GM12878 (cell line): ENCODE results near the gene TASOR2. TPM values are rescaled to one million over a fixed set of nuclear protein-coding genes. Genes with fewer than 3 reads are reported as not detected.

Source experiments
- BMI1 ChIP-seq: fragments of 450-650 bp; IDR thresholded peaks from 2 replicates; pipeline ENCODE4 v1.6.1; 2016; ENCODE audit warnings: mild to moderate bottlenecking, moderate library complexity, borderline replicate concordance
- CEBPB ChIP-seq, 2 experiments: fragments of 150-350 bp in 1 of 2; IDR thresholded peaks; 2 replicates each; pipeline ENCODE4 v1.6.1; 2012 to 2014; ENCODE audit warnings: low read depth in 2 of 2, low read length in 2 of 2, borderline replicate concordance in 1 of 2, inconsistent platforms in 1 of 2
- CHD2 ChIP-seq: IDR thresholded peaks from 2 replicates; pipeline ENCODE4 v1.6.1; 2011; ENCODE audit warnings: low read depth, low read length, improper control_type of control experiment, borderline replicate concordance
- CREM ChIP-seq: IDR thresholded peaks from 2 replicates; pipeline ENCODE4 v1.6.1; 2014; ENCODE audit warnings: antibody characterized with exemption, low read depth
- LARP7 ChIP-seq: fragments of 450-650 bp; IDR thresholded peaks from 2 replicates; pipeline ENCODE4 v1.6.1; 2017; ENCODE audit warnings: mild to moderate bottlenecking
- MEF2B ChIP-seq: fragments of 450-650 bp; IDR thresholded peaks from 2 replicates; pipeline ENCODE4 v1.6.1; 2018; ENCODE audit warnings: mild to moderate bottlenecking, moderate library complexity; ENCODE audit not compliant: partially characterized antibody, poor library complexity, severe bottlenecking
- MXI1 ChIP-seq: fragments of 150-350 bp; IDR thresholded peaks from 2 replicates; pipeline ENCODE4 v1.6.1; 2011; ENCODE audit warnings: low read depth, mild to moderate bottlenecking, inconsistent platforms, low read length, improper control_type of control experiment
- POLR2A ChIP-seq: IDR thresholded peaks from 2 replicates; pipeline ENCODE4 v1.6.1; 2011; ENCODE audit warnings: low read depth, mild to moderate bottlenecking, low read length
- RB1 ChIP-seq: fragments of 450-650 bp; formaldehyde crosslinking; IDR thresholded peaks from 2 replicates; pipeline ENCODE4 v1.6.1; 2017; ENCODE audit warnings: mild to moderate bottlenecking, borderline replicate concordance
- RBBP5 ChIP-seq: fragments of 200-600 bp; sonication (generic); conservative IDR thresholded peaks from 2 replicates; pipeline ENCODE4 v1.6.1; 2016
- RELB ChIP-seq: fragments of 450-650 bp; IDR thresholded peaks from 2 replicates; pipeline ENCODE4 v1.6.1; 2017; ENCODE audit warnings: low read depth, mild to moderate bottlenecking, moderate library complexity
- RFX5 ChIP-seq: IDR thresholded peaks from 2 replicates; pipeline ENCODE4 v1.6.1; 2011; ENCODE audit warnings: low read depth, low read length, improper control_type of control experiment
- RUNX3 ChIP-seq: IDR thresholded peaks from 2 replicates; pipeline ENCODE4 v1.6.1; 2012; ENCODE audit warnings: low read length, inconsistent platforms
- SMC3 ChIP-seq: IDR thresholded peaks from 2 replicates; pipeline ENCODE4 v1.6.1; 2011; ENCODE audit warnings: low read length, improper control_type of control experiment, borderline replicate concordance
- SREBF2 ChIP-seq: IDR thresholded peaks from 2 replicates; pipeline ENCODE4 v1.6.1; 2012; ENCODE audit warnings: mild to moderate bottlenecking, low read length
- SRF ChIP-seq, 2 experiments: IDR thresholded peaks; 2 replicates each; pipeline ENCODE4 v1.6.1; 2011; ENCODE audit warnings: low read depth in 2 of 2, low read length in 2 of 2, mild to moderate bottlenecking in 1 of 2, moderate library complexity in 1 of 2
- TAF1 ChIP-seq: IDR thresholded peaks from 2 replicates; pipeline ENCODE4 v1.6.1; 2011; ENCODE audit warnings: mild to moderate bottlenecking, low read depth, low read length, borderline replicate concordance
- TCF3 ChIP-seq: IDR thresholded peaks from 2 replicates; pipeline ENCODE4 v1.6.1; 2012; ENCODE audit warnings: low read depth, mild to moderate bottlenecking, low read length, borderline replicate concordance; ENCODE audit not compliant: insufficient read depth
- WRNIP1 ChIP-seq: IDR thresholded peaks from 2 replicates; pipeline ENCODE4 v1.6.1; 2011; ENCODE audit warnings: low read depth, low read length, improper control_type of control experiment, borderline replicate concordance
- ZNF217 ChIP-seq: fragments of 450-650 bp; IDR thresholded peaks from 2 replicates; pipeline ENCODE4 v1.6.1; 2017; ENCODE audit warnings: antibody characterized with exemption, mild to moderate bottlenecking
- ZNF687 ChIP-seq: fragments of 450-650 bp; IDR thresholded peaks from 2 replicates; pipeline ENCODE4 v1.6.1; 2017; ENCODE audit warnings: mild to moderate bottlenecking, moderate library complexity
- polyA plus RNA-seq, 11 experiments: library from polyadenylated mRNA; depleted of rRNA in 4 of 11; unstranded in 6 of 11; stranded (reverse) in 5 of 11; fragments of >200 nt; fragmentation: Nextera tagmentation in 4 of 11; fragmentation: Illumina TruSeq in 1 of 11; extraction: Ambion mirVana in 4 of 11; extraction: Trizol in 1 of 11; gene quantifications; 1 replicate in 1 of 11; 2 replicates in 10 of 11; pipeline versions ENCODE4 v1.2.1 to v1.2.3, GENCODE V29; 2011 to 2016; ENCODE audit warnings: inconsistent platforms in 2 of 11, missing spikeins in 2 of 11, low read depth in 1 of 11
- total RNA-seq, 4 experiments: library from RNA; depleted of rRNA in 3 of 4; stranded (reverse); fragments of >200 nt in 3 of 4; fragmentation: Illumina TruSeq in 1 of 4; extraction: Trizol in 1 of 4; gene quantifications; 2 replicates each; pipeline versions ENCODE4 v1.2.1 to v1.2.3, GENCODE V29; 2013 to 2021
- TF ChIP-seq, protein P1 (sequence below): IDR thresholded peaks from 2 replicates; pipeline ENCODE4 v1.6.1; 2012; ENCODE audit warnings: low read depth, low read length, improper control_type of control experiment

TASOR2 gene
- total and polyA plus RNA-seq, 10 of the 15 experiments (the other 5 are each of a cell fraction or from before 2014, with no cell fraction given) = 8.2 to 54.7 (median 31.0) TPM

GRCh38 chr10:5692461-5693358 is 8.1 kb downstream of the TASOR2 start (continued):
- TF ChIP-seq ZNF687 = peak; percentile 59
- TF ChIP-seq RB1 = peak; percentile 70; the same call in 1 of the 2 replicates
- no peak for TF ChIP-seq RBBP5
- TF ChIP-seq SREBF2 = no peak
- 0 out of 2 replicates have a peak, but pooled peaks have one; percentile 23 for TF ChIP-seq TCF3
- peak; percentile 6; the same call in 1 of the 2 replicates for TF ChIP-seq SMC3
- TF ChIP-seq TAF1 = peak; percentile 10; the same call in 1 of the 2 replicates
- peak; percentile 66 for TF ChIP-seq CHD2
- TF ChIP-seq, protein P1, sequence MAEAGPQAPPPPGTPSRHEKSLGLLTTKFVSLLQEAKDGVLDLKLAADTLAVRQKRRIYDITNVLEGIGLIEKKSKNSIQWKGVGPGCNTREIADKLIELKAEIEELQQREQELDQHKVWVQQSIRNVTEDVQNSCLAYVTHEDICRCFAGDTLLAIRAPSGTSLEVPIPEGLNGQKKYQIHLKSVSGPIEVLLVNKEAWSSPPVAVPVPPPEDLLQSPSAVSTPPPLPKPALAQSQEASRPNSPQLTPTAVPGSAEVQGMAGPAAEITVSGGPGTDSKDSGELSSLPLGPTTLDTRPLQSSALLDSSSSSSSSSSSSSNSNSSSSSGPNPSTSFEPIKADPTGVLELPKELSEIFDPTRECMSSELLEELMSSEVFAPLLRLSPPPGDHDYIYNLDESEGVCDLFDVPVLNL = peak; percentile 83
- peak; percentile 95 for TF ChIP-seq MXI1
- TF ChIP-seq RELB = peak; percentile 86
- TF ChIP-seq ZNF217 = no peak
- TF ChIP-seq RFX5 = 0 out of 2 replicates have a peak, but pooled peaks have one; percentile 13
- no peak for TF ChIP-seq BMI1
- TF ChIP-seq CREM = peak; percentile 26; the same call in 1 of the 2 replicates
- TF ChIP-seq RUNX3 = peak; percentile 41
- TF ChIP-seq WRNIP1 = no peak
- no peak for TF ChIP-seq CEBPB (IDR thresholded peaks at IDR 0.05; ENCODE audit: borderline replicate concordance in 1 of 2, low read depth in 2 of 2, low read length in 2 of 2)
- TF ChIP-seq POLR2A = peak; percentile 73
- TF ChIP-seq SRF (IDR thresholded peaks at IDR 0.05; ENCODE audit: low read depth in 2 of 2, low read length in 2 of 2) = 0 out of 4 replicates have a peak, but pooled peaks of 1 of the 2 experiments have one; percentile 51
- peak; percentile 26 for TF ChIP-seq MEF2B
- TF ChIP-seq LARP7 = peak; percentile 73
